ENCODE data around the gene CCDC69. TPM values are rescaled to one million over a fixed set of nuclear protein-coding genes. Genes with fewer than 3 reads are reported as not detected.

CCDC69 gene
- polyA plus RNA-seq, 4 donors: 5.6 to 48.0 (median 28.0) TPM

DNA sequence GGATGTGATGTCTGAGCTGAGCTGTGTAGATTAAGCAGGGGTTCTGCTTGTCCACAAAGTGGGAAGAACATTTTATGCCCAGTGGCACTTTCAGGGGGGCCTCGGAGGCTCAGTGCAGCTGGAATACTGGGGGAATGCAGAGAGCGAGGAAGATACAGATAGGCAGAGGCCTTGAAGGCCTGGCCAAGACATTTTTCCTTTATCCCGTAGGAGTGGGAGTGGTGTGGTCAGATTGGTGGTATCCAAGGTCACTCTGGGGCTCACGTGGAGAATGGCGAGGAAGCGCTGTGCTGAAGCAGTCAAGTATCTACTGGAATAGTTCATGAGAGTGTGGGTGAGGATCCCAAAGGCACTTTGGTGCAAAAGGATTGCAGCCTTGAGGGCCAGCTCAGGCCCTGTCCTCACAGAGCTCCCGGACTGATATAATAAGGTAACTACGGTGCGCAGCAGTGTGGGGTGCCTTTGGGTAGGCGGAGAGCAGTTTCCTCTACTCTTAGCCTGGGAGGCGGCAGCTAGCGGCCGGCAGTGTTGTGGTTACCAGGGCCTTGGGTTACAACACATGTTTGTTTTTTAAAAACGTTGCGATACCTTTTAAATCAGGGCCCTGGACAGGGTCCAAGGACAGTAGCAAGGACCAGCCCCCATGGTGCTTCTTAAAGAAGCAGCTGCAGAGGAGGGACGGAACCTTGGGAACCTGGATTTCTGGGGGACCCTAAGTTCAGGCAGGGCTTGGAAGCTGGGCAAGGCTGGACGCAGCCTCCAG, 10.8 kb upstream of the CCDC69 start:
- Histone ChIP-seq H3K36me3 (ENCODE audit: control insufficient read depth in 3 of 3, insufficient read depth in 2 of 3, low read depth in 1 of 3, low read length in 3 of 3) (no peaks in the 10 kb centered on the region), H3K9me3 (ENCODE audit: control insufficient read depth in 2 of 2, insufficient read depth in 1 of 2, low read depth in 1 of 2, low read length in 1 of 2) (no peaks in the 10 kb centered on the region), H3K4me3 (ENCODE audit: low read depth in 1 of 3, low read length in 3 of 3) (no peak overlapping the region), H3K27me3 (ENCODE audit: control insufficient read depth in 3 of 3, insufficient read depth in 3 of 3, low read length in 3 of 3) (peaks cover 0 to 9% (median 0%) of the 10 kb centered on the region in 3 donors), H3K4me1 (ENCODE audit: control insufficient read depth in 3 of 3, insufficient read depth in 2 of 3, low read depth in 1 of 3, low read length in 2 of 3) (peaks cover 0 to 13% (median 0%) of the 10 kb centered on the region in 3 donors), H3K27ac (ENCODE audit: low read depth in 1 of 3, low read length in 2 of 3) (peak overlapping the region in 1 of 3 donors; percentile 83)
- FAIRE-seq: no peak
- 36 to 49% (median 48%) methylated on average over 17 of the region's 17 CpGs for WGBS, 3 donors
- peak in 1 of 2 donors; percentile 79 for DNase-seq

DNA sequence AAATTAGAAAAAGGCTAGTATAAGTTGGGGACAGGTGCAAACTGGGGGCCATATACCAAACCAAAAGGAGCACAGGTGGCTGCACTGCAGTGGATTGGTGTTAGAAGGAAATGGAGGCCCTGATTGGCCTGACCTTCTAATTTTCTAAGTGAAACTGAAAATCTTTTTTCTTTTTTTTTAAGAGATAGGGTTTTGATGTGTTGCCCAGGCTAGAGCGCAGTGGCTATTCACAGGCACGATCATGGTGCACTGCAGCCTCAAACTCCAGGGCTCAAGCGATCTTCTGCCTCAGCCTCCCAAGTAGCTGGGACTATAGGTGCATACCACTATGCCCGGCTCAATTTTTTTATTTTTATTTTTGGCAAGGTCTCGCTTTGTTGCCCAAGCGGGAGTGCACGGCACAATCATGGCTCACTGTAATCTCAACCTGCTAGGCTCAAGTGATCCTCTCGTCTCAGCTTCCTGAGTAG, 9.8 kb upstream of the CCDC69 start:
- peak overlapping the region in 1 of 3 donors; percentile 58 for H3K27ac ChIP-seq (ENCODE audit: low read depth in 1 of 3, low read length in 2 of 3)
- peaks cover 0 to 13% (median 0%) of the 10 kb centered on the region in 3 donors for H3K4me1 ChIP-seq (ENCODE audit: control insufficient read depth in 3 of 3, insufficient read depth in 2 of 3, low read depth in 1 of 3, low read length in 2 of 3)
- no peaks in the 10 kb centered on the region for H3K36me3 ChIP-seq (ENCODE audit: control insufficient read depth in 3 of 3, insufficient read depth in 2 of 3, low read depth in 1 of 3, low read length in 3 of 3)
- 87 to 90% (median 87%) methylated on average over 8 of the region's 8 CpGs for WGBS, 3 donors
- DNase-seq (no peak), FAIRE-seq (no peak)
- peaks cover 0 to 9% (median 0%) of the 10 kb centered on the region in 3 donors for H3K27me3 ChIP-seq (ENCODE audit: control insufficient read depth in 3 of 3, insufficient read depth in 3 of 3, low read length in 3 of 3)
- H3K9me3 ChIP-seq (ENCODE audit: control insufficient read depth in 2 of 2, insufficient read depth in 1 of 2, low read depth in 1 of 2, low read length in 1 of 2): no peaks in the 10 kb centered on the region
- H3K4me3 ChIP-seq (ENCODE audit: low read depth in 1 of 3, low read length in 3 of 3): no peak overlapping the region

DNA sequence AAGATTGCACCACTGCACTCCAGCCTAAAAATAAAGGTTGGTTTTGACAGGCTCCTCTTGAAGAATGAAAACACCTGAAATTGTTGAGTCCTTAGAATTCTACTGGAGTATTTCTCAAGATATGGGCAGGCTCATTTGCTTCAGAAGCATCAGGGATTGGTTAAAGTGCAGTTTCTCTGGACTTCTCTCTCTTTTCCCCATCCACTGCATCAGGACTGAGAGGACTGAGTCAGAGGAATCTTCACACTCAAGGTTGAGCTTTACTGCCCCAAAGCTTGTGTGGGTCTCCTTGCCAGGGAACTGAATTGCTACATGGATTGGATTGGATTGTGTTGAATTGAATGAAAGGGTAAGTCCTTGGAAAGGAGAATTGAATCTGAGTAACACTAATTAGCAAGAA, 7.5 kb upstream of the CCDC69 start:
- H3K9me3 ChIP-seq (ENCODE audit: control insufficient read depth in 2 of 2, insufficient read depth in 1 of 2, low read depth in 1 of 2, low read length in 1 of 2): no peaks in the 10 kb centered on the region
- FAIRE-seq (no peak), DNase-seq (no peak)

DNA sequence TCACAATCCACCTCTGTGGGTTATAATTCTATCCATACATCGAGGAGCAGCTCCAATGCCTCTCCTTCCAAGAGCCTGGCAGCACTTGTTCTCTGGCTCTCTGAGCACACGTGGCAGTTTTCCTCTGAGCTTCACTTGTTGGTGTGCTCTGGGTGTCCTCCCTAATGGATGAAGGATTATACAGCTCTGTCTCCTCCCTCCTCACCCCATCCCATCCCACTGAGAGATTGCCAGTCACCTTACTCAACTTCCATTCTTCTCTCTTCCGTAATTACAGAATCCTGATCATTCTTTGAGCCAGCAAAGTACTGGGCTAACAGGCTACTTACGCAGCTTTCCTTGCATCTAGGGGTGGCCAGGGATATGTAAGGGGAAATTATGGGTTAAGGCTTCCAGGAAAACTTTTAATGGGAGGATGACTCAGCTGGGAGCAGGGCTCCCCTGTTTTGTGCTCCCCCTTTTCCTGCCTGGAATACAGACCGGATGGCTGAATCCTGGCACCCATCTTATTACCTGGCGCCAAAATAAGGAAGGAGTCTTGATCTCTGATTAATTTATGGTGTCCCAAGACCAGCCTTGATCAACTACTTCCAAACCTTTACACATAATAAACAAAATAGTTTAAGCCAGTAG, 6.3 kb upstream of the CCDC69 start:
- DNase-seq: no peak
- no peaks in the 10 kb centered on the region for H3K9me3 ChIP-seq (ENCODE audit: control insufficient read depth in 2 of 2, insufficient read depth in 1 of 2, low read depth in 1 of 2, low read length in 1 of 2)
- 49 to 59% (median 55%) methylated on average over 6 of the region's 6 CpGs for WGBS, 3 donors
- H3K36me3 ChIP-seq (ENCODE audit: control insufficient read depth in 3 of 3, insufficient read depth in 2 of 3, low read depth in 1 of 3, low read length in 3 of 3): no peaks in the 10 kb centered on the region
- peaks cover 0 to 10% (median 0%) of the 10 kb centered on the region in 3 donors for H3K4me1 ChIP-seq (ENCODE audit: control insufficient read depth in 3 of 3, insufficient read depth in 2 of 3, low read depth in 1 of 3, low read length in 2 of 3)
- no peak overlapping the region for H3K27ac ChIP-seq (ENCODE audit: low read depth in 1 of 3, low read length in 2 of 3)
- FAIRE-seq: no peak
- no peak overlapping the region for H3K4me3 ChIP-seq (ENCODE audit: low read depth in 1 of 3, low read length in 3 of 3)
- peaks cover 0 to 2% (median 0%) of the 10 kb centered on the region in 3 donors for H3K27me3 ChIP-seq (ENCODE audit: control insufficient read depth in 3 of 3, insufficient read depth in 3 of 3, low read length in 3 of 3)

More for the DNA sequence above, 7.5 kb upstream of the CCDC69 start:
- Histone ChIP-seq H3K36me3 (ENCODE audit: control insufficient read depth in 3 of 3, insufficient read depth in 2 of 3, low read depth in 1 of 3, low read length in 3 of 3) (no peaks in the 10 kb centered on the region), H3K27me3 (ENCODE audit: control insufficient read depth in 3 of 3, insufficient read depth in 3 of 3, low read length in 3 of 3) (peaks cover 0 to 2% (median 0%) of the 10 kb centered on the region in 3 donors), H3K4me3 (ENCODE audit: low read depth in 1 of 3, low read length in 3 of 3) (no peak overlapping the region), H3K4me1 (ENCODE audit: control insufficient read depth in 3 of 3, insufficient read depth in 2 of 3, low read depth in 1 of 3, low read length in 2 of 3) (peaks cover 0 to 10% (median 0%) of the 10 kb centered on the region in 3 donors), H3K27ac (ENCODE audit: low read depth in 1 of 3, low read length in 2 of 3) (no peak overlapping the region)

DNA sequence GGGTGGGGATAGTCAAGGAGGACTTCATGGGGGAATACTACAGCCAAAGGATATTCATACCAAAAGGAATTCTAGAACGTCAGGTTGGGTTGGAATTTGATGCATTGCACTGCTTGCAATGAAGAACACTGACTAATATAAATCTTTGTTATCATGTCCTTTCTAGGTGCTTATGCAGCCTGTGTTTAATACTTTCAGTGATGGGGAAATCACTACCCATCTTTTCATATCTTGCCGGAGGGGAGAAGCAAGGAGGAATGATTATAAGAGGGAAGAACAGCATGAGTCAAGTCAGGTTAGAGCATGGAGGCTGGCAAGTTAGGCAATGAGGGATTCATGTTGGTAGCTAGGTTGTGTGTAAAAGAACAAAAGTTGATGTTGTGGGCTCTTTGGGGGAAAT, 5.1 kb upstream of the CCDC69 start:
- 82 to 89% (median 83%) methylated on average over 2 of the region's 2 CpGs for WGBS, 3 donors
- no peak for FAIRE-seq
- no peak for DNase-seq

DNA sequence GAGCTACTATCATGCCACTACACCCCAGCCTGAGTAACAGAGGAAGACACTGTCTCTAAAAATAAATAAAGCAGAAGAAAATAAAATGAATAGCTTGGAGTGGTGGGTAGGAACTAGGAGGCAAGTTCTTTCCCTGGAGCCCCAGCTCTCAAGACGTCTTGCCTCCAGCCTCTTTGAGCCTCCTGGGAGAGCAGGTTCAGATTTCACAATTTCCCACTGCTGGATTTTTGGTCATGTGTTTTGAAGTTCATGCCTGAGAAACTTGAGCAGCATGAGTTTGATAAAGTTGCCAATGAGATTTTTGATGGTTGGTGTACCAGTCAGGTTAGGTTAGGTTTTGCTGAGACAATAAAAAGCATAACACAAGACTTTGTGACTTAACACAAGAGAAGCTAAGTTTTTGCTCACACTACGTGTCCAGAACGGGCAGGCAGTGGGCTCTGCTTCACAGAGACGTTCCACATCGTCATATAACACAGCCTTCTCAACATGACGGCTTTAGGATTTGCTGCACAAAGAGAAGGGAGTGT, 4.1 kb upstream of the CCDC69 start:
- H3K36me3 ChIP-seq (ENCODE audit: control insufficient read depth in 3 of 3, insufficient read depth in 2 of 3, low read depth in 1 of 3, low read length in 3 of 3): no peaks in the 10 kb centered on the region
- H3K4me1 ChIP-seq (ENCODE audit: control insufficient read depth in 3 of 3, insufficient read depth in 2 of 3, low read depth in 1 of 3, low read length in 2 of 3): peaks cover 0 to 4% (median 0%) of the 10 kb centered on the region in 3 donors
- H3K27me3 ChIP-seq (ENCODE audit: control insufficient read depth in 3 of 3, insufficient read depth in 3 of 3, low read length in 3 of 3): peaks cover 0 to 2% (median 0%) of the 10 kb centered on the region in 3 donors
- H3K27ac ChIP-seq (ENCODE audit: low read depth in 1 of 3, low read length in 2 of 3): no peak overlapping the region
- no peak for DNase-seq
- H3K9me3 ChIP-seq (ENCODE audit: control insufficient read depth in 2 of 2, insufficient read depth in 1 of 2, low read depth in 1 of 2, low read length in 1 of 2): no peaks in the 10 kb centered on the region
- no peak for FAIRE-seq
- WGBS, 3 donors: 53 to 90% (median 86%) methylated on average over 6 of the region's 6 CpGs
- H3K4me3 ChIP-seq (ENCODE audit: low read depth in 1 of 3, low read length in 3 of 3): no peak overlapping the region

More for the DNA sequence above, 5.1 kb upstream of the CCDC69 start:
- Histone ChIP-seq H3K36me3 (ENCODE audit: control insufficient read depth in 3 of 3, insufficient read depth in 2 of 3, low read depth in 1 of 3, low read length in 3 of 3) (no peaks in the 10 kb centered on the region), H3K27me3 (ENCODE audit: control insufficient read depth in 3 of 3, insufficient read depth in 3 of 3, low read length in 3 of 3) (peaks cover 0 to 2% (median 0%) of the 10 kb centered on the region in 3 donors), H3K4me3 (ENCODE audit: low read depth in 1 of 3, low read length in 3 of 3) (no peak overlapping the region), H3K4me1 (ENCODE audit: control insufficient read depth in 3 of 3, insufficient read depth in 2 of 3, low read depth in 1 of 3, low read length in 2 of 3) (peaks cover 0 to 4% (median 0%) of the 10 kb centered on the region in 3 donors), H3K9me3 (ENCODE audit: control insufficient read depth in 2 of 2, insufficient read depth in 1 of 2, low read depth in 1 of 2, low read length in 1 of 2) (no peaks in the 10 kb centered on the region), H3K27ac (ENCODE audit: low read depth in 1 of 3, low read length in 2 of 3) (no peak overlapping the region)

DNA sequence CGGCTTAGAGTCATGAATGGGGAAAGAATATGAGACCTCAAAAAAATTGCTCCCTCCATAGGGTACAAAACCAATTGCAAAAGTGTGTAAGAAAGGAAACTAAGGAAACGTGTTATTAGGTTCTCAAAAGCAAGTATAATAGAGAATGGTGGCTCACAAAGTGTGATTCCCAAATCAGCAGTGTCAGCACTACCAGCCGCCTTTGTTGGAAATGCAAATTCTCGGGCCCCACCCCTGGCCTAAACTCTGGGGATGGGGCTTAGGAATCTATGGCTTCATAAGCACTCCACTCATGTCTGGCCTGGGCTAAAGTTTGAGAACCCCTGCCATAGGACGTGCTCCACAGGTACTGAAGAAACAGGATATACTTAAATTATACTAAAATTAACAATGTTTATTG, 1.6 kb upstream of the CCDC69 start:
- peaks cover 0 to 2% (median 0%) of the 10 kb centered on the region in 3 donors for H3K27me3 ChIP-seq (ENCODE audit: control insufficient read depth in 3 of 3, insufficient read depth in 3 of 3, low read length in 3 of 3)
- H3K4me3 ChIP-seq (ENCODE audit: low read depth in 1 of 3, low read length in 3 of 3): no peak overlapping the region
- H3K27ac ChIP-seq (ENCODE audit: low read depth in 1 of 3, low read length in 2 of 3): no peak overlapping the region
- FAIRE-seq (no peak), DNase-seq (no peak)
- peaks cover 0 to 17% (median 2%) of the 10 kb centered on the region in 3 donors for H3K4me1 ChIP-seq (ENCODE audit: control insufficient read depth in 3 of 3, insufficient read depth in 2 of 3, low read depth in 1 of 3, low read length in 2 of 3)
- no peaks in the 10 kb centered on the region for H3K9me3 ChIP-seq (ENCODE audit: control insufficient read depth in 2 of 2, insufficient read depth in 1 of 2, low read depth in 1 of 2, low read length in 1 of 2)
- H3K36me3 ChIP-seq (ENCODE audit: control insufficient read depth in 3 of 3, insufficient read depth in 2 of 3, low read depth in 1 of 3, low read length in 3 of 3): peaks cover 0 to 12% (median 0%) of the 10 kb centered on the region in 3 donors
- WGBS, 3 donors: 73 to 91% (median 90%) methylated on average over 5 of the region's 5 CpGs

DNA sequence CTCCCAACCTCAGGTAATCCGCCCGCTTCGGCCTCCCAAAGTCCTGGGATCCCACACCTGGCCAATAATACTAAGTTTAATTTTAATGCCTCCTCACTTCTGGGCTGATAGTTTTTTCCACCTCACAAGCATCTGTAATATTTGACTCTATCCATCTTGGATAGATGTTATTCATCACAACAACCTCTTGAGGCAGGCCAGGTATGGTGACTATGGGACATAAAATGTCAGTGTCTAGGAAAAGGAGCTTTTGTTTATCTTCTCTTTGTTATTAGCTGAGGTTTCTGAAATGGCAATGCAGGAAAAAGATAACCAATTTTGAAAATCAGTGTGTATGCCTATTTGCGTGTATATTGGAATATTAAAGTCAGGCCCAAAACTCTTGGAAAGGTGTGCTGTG, 1.2 kb upstream of the CCDC69 start:
- H3K4me3 ChIP-seq (ENCODE audit: low read depth in 1 of 3, low read length in 3 of 3): no peak overlapping the region
- no peak for FAIRE-seq
- H3K27ac ChIP-seq (ENCODE audit: low read depth in 1 of 3, low read length in 2 of 3): no peak overlapping the region
- peaks cover 0 to 17% (median 5%) of the 10 kb centered on the region in 3 donors for H3K4me1 ChIP-seq (ENCODE audit: control insufficient read depth in 3 of 3, insufficient read depth in 2 of 3, low read depth in 1 of 3, low read length in 2 of 3)
- DNase-seq: no peak
- 98 to 99% (median 99%) methylated on average over 4 of the region's 4 CpGs for WGBS, 3 donors
- no peaks in the 10 kb centered on the region for H3K9me3 ChIP-seq (ENCODE audit: control insufficient read depth in 2 of 2, insufficient read depth in 1 of 2, low read depth in 1 of 2, low read length in 1 of 2)
- H3K27me3 ChIP-seq (ENCODE audit: control insufficient read depth in 3 of 3, insufficient read depth in 3 of 3, low read length in 3 of 3): peaks cover 0 to 2% (median 0%) of the 10 kb centered on the region in 3 donors
- H3K36me3 ChIP-seq (ENCODE audit: control insufficient read depth in 3 of 3, insufficient read depth in 2 of 3, low read depth in 1 of 3, low read length in 3 of 3): peaks cover 0 to 14% (median 0%) of the 10 kb centered on the region in 3 donors
